Measurements from ENCODE around the gene NSMF.
A peak's percentile ranks its signal among the peaks of the same experiment; 100 is the strongest.
"Not testable (repeated sequence)": the region's sequence is repeated elsewhere in the genome, so short reads cannot be mapped to it uniquely, and the experiment has no call there.

The NSMF gene

GRCh38 chr9:137459601-137460362 lies 648 bp upstream of the NSMF start:
- DNase-seq (ENCODE audit: low read depth in 2 of 2), result no peak

GRCh38 chr9:137458194-137459151 lies 661 bp downstream of the NSMF start:
- no peak for DNase-seq (ENCODE audit: low read depth in 2 of 2)

GRCh38 chr9:137457406-137458193 lies 1.5 kb downstream of the NSMF start:
- no peak for DNase-seq (ENCODE audit: low read depth in 2 of 2)

DNA sequence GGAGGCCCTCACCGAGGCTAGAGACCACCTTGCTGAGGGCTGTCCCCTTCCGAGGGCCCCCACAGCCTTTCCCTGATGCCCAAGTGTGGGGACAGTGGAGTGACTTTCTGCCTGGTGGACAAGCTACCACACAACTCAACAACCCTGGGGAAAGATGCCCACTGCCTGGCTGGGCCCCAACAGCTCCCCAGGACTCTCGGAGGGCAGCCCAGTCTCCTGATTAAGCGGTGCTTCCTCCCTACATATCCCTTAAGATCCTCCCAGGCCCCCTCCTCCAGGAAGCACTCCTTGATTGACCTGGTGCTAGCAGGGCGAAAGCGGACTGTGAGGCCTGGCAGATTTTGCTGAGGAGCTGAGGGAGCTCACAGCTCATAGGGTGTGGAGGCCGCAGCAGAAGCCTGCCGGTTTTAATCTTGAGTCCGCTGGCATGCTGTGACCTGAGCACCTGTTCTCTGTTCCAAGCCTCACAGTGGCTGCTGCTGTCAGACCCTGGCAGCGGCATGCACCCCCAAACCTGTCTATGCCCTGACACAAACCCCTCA lies 2.2 kb downstream of the NSMF start:
- DNase-seq (ENCODE audit: low read depth in 2 of 2), result no peak

- no peak for DNase-seq (ENCODE audit: low read depth in 2 of 2)
Observed at GRCh38 chr9:137456061-137456863, 2.9 kb downstream of the NSMF start.

GRCh38 chr9:137455359-137455991 lies 3.7 kb downstream of the NSMF start:
- DNase-seq (ENCODE audit: low read depth in 2 of 2), result no peak

GRCh38 chr9:137454597-137455358 lies 4.4 kb downstream of the NSMF start:
- DNase-seq (ENCODE audit: low read depth in 2 of 2), result no peak

GRCh38 chr9:137454145-137454596 lies 5.0 kb downstream of the NSMF start:
- DNase-seq (ENCODE audit: low read depth in 2 of 2), result peak in 1 of 2 donors; percentile 40

GRCh38 chr9:137453643-137454081 lies 5.5 kb downstream of the NSMF start:
- peak; percentile 55 for DNase-seq (ENCODE audit: low read depth in 2 of 2)

DNA sequence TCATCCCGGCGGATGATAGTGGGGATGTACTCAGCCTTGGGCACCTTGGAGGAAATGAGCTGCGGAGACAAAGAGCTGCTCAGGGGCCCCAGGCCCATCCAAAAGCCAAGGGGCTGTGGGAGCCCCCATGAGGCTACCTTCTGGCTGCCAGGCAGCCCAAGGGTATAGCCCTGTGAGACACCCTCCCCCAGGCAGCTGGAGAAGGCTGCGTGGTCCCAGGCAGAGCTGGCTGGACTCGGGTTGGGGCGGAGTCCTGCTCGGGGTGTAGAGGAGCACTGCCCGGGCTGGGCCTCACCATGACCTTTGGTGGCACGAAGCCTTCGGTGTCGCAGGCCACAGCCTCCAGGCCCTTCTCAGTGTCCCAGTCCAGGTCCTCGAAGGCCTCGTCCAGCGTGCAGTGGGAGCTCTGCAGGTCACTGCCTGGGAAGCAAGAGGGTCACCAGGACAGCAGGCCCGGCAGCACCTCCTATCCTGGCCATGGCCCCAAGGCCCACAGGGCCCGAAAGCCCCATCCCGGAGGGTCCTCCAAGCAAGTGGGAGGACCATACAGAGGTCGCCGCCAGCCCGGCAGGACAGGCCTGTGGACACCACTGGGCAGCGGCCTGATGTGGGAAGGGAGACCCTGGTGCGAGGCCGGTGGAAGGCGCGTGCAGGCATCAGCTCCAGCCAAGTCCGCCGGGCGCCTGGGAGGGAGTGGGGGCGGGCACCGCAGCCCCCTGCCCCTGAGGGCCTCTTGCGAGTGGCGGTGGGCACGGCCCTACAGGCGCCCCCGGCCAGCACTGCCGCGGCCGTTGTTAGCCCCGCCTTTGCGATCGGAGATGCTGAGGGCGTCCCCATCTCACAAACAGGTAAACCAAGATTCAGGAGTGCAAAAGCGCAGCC lies 6.1 kb downstream of the NSMF start:
- no peak for DNase-seq (ENCODE audit: low read depth in 2 of 2)

DNA sequence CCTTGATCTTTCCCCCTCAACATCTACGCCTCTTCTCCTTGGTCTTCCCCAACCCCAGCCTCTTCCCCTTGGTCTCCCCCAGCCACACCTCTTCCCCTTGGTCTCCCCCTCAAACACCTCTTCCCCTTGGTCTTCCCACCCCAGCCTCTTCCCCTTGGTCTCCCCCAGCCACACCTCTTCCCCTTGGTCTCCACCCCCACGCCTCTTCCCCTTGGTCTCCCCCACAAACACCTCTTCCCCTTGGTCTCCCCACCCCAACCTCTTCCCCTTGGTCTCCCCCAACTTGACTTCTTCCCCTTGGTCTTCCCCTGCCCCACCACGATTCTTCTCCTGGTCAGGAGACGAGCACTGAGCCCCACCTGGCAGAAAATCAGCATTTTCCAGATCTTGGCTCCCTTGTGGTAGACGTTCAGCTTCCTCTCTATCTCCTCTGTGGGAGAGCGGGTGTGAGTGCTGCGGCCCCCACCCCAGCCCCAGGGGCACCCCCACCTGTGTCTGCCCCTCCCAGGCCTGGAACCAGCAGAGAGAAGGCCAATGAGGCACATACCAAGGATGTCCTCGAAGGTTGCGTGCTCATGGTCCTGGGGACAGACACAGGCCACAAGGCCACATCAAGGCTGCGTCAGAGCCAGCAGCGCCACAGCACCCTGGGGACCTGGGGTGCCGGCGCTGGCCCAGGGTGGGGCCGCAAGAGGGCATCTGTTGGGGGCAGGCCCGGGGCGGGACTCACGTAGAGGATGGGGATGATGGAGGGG lies 7.0 kb downstream of the NSMF start:
- DNase-seq (ENCODE audit: low read depth in 2 of 2), result no peak

DNA sequence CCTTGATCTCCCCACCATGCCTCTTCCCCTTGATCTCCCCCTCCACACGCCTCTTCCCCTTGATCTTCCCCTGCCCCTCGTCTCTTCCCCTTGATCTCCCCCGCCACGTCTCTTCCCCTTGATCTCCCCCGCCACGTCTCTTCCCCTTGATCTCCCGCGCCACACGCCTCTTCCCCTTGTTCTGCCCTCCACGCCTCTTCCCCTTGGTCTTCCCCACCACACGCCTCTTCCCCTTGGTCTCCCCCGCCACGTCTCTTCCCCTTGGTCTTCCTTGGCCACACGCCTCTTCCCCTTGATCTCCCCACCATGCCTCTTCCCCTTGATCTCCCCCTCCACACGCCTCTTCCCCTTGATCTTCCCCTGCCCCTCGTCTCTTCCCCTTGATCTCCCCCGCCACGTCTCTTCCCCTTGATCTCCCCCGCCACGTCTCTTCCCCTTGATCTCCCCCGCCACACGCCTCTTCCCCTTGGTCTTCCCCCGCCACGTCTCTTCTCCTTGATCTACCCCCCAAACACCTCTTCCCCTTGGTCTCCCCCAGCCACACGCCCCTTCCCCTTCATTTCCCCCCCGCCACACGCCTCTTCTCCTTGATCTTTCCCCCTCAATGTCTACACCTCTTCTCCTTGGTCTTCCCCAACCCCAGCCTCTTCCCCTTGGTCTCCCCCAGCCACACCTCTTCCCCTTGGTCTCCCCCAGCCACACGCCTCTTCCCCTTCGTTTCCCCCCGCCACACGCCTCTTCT lies 7.7 kb downstream of the NSMF start:
- DNase-seq (ENCODE audit: low read depth in 2 of 2), result not testable (repeated sequence)

DNA sequence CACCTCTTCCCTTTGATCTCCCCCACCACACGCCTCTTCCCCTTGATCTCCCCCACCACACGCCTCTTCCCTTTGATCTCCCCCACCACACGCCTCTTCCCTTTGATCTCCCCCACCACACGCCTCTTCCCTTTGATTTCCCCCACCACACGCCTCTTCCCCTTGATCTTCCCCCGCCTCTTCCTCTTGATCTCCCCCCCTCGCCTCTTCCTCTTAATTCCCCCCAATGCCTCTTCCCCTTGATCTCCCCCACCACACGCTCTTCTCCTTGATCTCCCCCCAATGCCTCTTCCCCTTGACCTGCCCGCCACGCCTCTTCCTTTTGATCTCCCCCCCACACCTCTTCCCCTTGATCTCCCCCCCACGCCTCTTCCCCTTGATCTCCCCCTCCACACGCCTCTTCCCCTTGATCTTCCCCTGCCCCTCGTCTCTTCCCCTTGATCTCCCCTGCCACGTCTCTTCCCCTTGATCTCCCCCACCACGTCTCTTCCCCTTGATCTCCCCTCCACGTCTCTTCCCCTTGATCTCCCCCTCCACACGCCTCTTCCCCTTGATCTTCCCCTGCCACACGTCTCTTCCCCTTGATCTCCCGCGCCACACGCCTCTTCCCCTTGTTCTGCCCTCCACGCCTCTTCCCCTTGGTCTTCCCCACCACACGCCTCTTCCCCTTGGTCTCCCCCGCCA lies 8.5 kb downstream of the NSMF start:
- DNase-seq (ENCODE audit: low read depth in 2 of 2), result peak in 1 of 2 donors; percentile 35

DNA sequence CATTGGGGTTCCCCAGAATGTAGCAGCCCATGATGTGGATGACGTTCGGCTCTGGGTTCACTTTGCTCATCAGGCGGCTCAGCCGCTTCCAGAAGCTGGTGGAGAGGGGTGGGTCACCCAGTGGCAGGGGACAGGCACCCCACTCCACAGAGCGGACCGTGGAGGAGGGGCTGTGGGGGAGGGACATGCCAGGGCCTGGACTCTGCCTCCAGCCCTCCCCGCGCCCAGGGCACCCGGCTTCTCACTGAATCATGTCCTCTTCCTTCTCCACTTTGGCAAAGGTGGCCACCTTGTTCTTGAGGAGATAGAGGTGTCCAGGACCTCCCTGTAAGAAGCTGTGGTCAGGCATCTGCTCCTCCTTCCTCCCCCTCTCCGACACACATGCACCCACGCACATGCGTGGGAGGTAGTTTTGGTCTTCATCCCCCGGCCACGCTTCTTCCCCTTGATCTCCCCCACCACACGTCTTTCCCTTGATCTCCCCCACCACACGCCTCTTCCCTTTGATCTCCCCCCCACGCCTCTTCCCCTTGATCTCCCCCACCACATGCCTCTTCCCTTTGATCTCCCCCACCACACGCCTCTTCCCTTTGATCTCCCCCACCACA lies 9.1 kb downstream of the NSMF start:
- DNase-seq (ENCODE audit: low read depth in 2 of 2), result peak in 1 of 2 donors; percentile 64

GRCh38 chr9:137449081-137449844 lies 9.9 kb downstream of the NSMF start:
- no peak for DNase-seq (ENCODE audit: low read depth in 2 of 2)

All from stimulated activated CD4-positive, alpha-beta T cell treated with anti-CD3 and anti-CD28 coated beads, Interleukin-1b, Interleukin-23, amount 100 ng/mL, for 4 hours (primary cell).